DMS153 (cell line): ENCODE data around the gene HMG20A.
"Not testable (repeated sequence)": the region's sequence is repeated elsewhere in the genome, so short reads cannot be mapped to it uniquely, and the experiment has no call there.

Experiments
- DNase-seq: peaks from one replicate; lab custom pipeline; 2025; lab: John Stamatoyannopoulos, UW

HMG20A gene

DNA sequence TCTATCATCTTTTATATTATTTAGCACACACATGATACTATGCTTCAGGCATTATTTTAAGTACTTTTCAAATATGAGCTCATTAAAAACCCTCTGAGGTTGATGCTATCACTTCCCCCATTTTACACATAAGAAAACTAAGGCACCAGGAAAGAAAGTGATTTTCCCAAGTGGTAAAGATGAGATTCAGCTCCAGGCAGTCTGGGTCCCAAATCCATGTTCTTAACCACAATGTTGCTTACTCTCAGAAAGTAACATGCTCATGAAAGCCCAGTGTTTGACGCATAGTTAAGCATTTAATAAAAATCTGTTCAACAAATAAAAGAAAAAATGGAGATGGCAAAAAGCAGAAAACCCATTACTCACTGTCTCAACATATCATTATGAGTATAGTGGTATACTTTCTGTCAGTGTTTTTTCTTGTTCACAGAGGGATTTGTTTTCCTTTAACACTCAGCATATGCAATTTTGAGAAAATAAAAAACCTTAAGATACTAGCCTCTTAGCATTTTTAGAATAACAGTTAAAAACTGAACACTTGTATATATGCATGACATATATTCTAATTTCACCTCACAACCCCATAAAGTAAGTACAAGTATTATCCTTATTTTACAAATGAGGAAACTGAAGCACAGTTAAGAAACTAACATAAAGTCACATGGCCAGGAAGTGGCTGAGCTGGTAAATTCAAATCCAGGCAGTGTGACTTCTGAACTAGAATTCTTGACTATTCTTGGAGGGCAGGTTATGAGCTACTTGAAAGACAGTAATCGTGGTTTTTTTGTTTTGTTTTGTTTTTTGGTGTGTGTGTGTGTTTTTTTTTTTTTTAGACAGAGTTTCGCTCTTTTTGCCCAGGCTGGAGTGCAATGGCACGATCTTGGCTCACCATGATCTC, 11.2 kb upstream of the HMG20A start:
- DNase-seq, result no peak

DNA sequence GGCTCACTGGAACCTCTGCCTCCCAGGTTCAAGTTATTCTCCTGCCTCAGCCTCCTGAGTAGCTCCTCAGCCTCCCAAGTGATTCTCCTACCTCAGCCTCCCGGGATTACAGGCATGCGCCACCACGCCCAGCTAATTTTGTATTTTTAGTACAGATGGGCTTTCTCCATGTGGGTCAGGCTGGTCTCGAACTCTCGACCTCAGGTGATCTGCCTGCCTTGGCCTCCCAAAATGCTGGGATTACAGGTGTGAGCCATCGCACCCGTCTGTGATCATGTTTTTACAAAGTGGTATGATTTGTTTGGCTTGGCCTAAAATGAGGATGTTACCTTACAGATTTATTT, 10.6 kb upstream of the HMG20A start:
- not testable (repeated sequence) for DNase-seq

DNA sequence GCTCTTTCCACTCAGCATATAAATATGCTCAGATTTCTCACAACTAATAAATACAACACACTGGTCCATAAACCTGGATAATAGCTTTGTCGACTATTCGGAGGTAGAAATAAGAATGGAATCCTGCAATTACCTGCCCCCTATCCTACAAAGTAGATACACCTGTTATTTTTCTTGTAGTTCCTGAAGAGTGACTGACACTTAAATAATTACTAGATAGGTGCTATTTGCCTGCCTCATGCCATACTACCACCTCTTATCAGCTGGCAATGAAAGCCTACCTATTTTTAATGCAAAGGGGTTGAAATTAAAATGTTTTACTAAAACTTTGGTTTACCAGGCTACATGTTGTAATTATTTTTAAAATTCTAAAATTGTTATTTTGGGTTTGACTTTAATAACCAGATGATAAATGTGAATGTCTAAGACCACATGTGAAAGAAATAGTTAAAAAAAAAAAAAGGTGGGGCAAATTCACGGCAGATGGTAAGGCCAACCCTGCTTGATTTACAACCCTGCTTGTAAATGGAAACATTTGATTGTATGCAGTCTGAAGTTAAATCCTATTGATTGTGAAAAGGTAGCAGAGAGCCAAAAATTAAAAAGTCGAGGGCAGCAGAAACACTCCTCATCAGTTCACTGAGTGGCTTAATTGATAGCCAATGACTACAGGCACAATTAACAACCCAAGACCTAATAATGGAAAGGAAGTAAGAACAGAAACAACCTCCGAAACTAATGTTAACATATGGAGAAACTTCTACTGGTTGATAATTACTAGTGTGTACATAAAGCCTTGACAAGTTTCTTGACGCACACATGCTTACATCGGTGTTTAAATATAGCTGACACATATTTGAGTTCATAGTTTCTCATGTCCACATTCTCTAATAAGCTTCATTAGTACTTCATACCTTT, 9.7 kb upstream of the HMG20A start:
- no peak for DNase-seq

DNA sequence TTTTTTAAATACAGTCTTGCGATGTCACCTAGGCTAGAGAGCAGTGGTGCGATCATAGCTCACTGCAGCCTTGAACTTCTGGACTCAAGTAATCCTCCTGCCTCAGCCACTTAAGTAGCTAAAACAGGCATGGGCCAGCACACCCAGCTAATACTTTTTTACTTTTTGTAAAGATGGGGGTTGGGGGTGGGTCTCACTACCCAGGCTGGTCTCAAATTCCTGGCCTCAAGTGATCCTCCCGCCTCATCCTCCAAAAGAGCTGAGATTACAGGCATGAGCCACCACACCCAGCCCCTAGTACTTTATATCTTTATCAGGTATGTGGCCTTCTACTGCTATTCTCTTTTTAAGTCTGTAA, 9.1 kb upstream of the HMG20A start:
- no peak for DNase-seq

DNA sequence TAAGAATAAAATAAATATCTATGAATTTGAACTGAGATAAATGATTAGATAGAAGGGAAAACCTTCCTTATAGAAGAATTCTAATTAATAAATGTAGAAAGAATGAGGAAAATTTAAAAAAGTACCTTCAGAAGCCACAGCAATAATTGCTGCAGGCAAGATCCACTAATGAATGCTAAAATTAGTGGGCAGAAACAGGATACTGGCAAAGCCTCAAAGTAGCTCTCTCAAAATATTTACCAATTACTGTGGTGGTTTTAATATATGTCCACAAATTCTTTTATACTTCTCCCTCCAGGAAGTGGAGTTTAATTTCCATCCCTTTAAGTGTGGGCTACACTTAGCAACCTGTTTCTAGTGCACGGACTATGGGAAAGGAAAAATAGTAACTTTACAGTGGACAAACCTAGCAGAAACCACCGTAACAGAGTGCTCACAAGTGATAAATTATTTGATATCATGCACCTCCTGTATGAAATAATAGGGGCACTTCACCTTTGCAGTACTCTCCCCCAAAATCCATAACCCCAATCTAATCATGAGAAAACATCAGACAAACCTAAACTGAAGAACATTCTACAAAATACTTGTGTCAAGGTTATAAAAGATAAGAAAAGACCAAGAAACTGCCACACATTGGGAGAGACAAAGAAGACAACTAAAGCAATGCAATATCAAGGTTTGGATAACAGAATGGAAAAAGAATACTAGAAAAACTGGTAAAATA, 7.6 kb upstream of the HMG20A start:
- peak; percentile 2 for DNase-seq

- DNase-seq, result no peak
Measured at GRCh38 chr15:77413699-77414349, 6.9 kb upstream of the HMG20A start.

DNA sequence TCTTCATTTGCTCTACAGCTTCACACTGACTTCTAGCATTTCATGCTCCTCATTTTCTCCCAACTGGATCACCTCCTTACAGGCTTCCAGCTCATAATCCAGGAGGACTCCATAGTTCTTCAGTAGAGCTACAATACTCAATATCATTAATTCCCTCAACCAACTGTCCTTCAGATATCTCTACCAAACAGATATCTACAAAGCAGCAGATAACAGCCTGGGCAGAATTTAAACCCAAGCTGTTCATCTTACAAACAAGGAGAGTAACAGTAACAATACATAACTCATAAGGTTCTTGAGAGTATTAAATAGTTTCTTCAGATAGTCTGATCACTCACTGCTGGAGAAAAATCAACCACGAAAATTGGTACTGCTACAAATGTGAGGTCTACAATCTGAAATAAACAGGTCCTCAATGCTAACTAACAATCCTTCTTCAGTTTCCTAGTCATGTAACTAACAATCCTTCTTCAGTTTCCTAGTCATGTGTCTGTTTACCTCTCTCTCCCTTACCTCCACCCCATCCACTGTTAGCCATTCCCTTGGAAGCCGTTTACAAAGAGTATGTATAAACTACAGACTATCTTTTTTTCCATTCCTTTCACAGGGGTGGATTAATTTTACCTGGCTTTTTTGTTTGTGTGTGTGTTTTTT, 5.8 kb upstream of the HMG20A start:
- no peak for DNase-seq

- no peak for DNase-seq
Measured at GRCh38 chr15:77415450-77416147, 5.1 kb upstream of the HMG20A start.

DNA sequence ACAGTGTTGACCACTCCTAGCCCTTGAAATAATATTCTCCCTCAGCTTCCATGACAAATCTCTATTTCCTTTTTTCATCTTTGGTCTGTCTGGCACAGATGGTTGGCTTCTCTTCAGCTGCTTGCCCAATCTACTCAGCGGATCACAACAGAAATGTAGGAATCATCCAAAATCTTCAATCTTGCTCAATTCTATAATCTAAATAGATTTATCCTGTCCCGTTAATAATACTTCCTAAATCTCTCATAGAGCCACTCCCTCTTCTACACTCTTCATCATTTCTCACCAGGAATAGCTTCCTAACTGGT, 4.6 kb upstream of the HMG20A start:
- DNase-seq, result no peak

DNA sequence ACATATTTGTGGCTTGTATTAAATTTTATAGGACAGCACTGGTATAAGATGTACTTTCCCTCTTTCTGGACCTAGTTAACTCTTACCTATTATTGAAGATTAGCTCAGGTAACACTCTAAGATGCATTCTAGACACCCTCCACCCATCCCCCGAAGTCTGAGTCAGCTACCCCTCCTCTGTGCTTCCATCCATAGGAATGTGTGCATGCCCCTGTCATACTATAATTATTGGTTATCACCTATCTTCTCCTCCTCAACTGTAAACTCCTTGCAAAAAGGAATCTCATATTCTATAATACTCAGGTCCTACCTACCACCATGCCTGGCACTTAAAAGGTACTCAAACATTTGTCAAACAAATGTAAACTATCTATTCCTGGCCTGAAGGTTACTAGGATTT, 3.7 kb upstream of the HMG20A start:
- no peak for DNase-seq

DNA sequence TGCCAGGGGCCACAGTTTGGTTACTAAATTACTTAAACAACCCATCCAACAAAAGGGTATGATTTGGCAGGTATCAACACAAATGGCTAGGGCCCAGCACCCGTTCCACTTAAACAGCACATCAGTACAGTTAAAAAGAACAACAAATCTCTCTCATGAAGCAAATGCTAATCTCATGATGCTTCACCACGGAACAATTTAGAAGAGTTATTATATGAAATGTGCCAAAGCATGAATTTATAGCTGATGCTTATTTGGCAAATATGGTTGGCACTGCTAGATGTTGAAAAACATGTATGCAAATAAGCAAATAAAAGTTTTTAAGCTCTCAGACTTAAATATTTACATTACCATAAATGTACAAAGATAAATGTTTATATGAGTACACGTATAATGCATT, 3.1 kb upstream of the HMG20A start:
- no peak for DNase-seq

DNA sequence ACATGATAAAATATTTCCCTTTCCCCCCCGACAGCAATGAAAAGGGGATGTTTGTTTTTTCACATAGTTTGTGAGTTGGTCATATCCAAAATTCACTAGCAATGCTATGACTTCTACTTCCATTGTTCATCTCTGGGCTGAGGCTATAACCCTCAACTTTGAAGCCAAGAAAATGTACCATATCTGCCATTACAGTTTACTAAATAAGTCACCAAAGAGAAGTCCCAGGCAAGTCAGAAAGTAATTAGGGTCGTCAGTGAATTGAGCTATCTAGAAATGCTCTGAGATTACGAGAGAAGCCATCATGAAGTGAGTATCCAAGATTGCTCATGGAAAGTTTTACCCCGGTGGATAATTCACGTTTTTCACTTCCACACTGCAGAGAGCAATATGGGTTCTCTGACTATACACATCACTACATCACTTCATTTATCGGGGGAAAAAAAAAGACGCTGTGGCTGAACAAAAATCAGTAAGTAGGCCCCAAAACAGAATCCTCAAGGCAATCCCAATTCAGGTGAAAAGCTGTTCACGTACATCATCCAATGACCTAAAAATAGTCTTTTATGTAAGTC, 2.2 kb upstream of the HMG20A start:
- no peak for DNase-seq

DNA sequence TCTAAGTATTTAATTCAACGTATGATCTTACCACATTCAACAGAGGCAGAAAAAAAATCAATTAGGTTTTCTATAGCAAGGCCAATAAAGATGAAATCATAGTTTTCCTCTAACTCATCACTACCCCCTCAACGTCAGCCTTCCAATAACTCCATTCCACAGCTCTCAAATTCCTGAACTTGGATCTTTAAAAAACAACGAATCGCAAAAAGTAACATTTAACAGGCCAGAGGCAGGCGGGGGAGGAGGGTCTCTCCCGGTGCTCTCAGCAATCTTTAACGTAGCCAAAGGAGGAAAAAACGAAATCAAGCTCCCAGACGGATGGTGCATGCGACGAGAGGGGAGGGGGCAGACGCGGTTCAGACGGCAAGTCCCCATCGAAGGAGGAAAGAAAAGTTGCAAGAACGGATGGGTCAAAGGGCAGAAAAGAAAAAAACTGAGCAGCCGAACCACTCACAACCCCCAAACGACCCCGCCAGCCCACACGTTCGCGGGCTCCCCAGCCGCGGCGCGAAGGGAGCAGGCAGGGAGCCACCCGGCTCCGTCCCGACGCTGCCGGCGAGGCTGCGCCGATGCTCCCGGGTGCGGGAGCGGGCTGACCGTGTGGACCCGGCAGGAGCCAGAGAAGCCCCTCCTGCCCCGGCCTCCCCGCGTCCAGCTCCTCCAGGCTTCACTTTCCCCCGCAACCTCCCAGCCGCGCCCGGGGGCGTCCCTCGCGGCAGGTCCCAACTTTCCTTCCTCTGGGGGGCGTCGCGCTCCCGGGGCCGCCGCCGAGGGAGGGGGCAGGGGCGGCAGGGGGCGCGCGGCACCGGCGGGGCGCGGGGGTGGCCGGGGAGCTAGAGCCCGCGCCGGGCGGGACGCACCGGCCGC, 1.5 kb upstream of the HMG20A start:
- no peak for DNase-seq

DNA sequence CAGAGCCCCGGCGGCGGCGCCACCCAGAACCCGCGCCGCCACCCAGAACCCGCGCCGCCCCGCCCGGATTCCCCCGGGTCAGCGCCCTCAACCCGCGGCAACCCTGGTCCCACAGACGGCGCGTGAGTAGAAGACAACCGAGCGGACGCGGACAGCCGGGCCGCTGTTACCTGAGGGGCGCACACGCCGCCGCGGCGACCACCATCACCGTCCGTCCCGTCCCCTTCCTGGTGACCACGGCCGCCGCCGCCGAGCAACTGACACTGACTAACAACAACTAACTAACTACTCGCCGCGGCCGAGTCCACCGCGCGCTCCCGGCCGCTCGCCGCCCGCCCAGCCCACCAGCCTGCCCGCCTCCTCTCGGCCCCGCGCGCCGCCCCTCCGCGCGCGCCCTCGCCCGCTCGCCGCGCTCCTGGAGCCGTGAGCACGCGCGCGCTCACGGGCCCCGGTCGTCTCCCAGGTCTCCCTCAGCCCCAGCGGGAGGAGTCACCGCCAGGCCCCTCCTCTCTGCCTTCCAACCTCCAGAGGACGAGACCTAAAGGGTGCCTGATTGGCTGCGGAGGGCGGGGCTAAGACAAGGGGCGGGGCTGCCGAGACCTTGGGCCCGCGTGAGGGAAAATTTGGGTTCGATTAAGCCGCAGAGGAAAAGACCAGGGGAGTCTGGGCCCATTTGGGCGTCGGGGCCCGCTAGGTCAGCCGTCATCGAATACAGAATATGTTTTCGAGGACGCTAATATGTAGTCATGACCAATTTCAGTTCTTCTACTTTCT, 665 bp upstream of the HMG20A start, which contains the start of gene PEAK1:
Gene PEAK1, minus strand, starts transcription at position 269 of the 774 bp plus-strand sequence. CDS start 238,178 bp downstream, outside the sequence.
- DNase-seq, result peak; percentile 86

DNA sequence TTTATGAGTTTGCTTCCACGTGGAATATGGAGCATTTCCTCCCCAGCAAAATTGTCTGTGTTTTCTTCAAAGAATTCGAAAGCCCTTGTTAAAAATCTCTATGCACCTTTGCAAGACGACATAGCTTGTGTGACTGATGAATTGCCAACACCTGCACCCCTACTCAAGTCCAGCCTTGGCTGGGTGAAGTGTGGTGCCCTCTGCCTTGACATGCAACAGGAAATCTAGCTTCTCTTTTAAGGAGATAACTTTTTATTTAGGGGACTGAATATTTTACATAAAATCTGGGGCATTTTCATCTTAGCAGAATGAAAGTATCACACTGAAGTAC, 647 bp downstream of the HMG20A start:
- no peak for DNase-seq

- no peak for DNase-seq
Measured at GRCh38 chr15:77425104-77425503, 4.4 kb downstream of the HMG20A start.

DNA sequence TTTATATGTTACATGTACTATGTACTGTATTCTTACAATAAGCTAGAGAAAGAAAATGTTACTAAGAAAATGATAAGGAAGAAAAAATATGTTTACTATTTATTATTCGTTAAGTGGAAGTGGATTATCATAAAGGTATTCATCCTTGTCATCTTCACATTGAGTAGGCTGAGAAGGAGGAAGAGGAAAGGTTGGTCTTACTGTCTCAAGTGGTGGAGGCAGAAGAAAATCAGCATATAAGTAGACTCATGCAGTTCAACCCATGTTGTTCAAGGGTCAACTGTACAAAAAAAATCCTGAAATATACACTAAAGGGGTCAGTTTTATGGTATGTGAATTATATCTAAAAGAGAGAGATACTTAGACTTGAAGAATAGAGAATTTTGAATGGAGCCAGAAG, 5.7 kb downstream of the HMG20A start:
- DNase-seq, result no peak

DNA sequence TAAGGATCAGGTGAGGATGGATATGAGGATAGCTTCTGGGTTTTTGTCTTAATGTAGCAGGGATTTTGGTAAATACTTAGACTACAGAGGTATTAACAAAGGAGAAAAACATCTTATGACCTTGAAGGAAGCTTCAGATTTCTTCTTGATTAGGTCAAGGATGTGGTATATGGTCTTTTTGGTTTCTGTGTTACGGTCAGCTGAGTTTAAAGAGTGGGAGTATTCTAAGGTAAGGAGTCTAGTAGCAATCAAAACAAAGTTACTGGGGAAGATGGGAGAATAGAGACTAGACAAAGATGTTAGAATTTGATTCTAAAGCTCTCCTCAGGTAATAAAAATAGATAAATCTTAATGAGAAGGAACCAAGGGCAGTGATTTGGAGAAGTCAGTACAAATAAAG, 6.2 kb downstream of the HMG20A start:
- DNase-seq, result no peak

- DNase-seq, result no peak
Measured at GRCh38 chr15:77430213-77430612, 9.5 kb downstream of the HMG20A start.
